Suppressor macrophage (primary cell): ENCODE measurements around the gene KLHL11.
"Not testable (repeated sequence)": the region's sequence is repeated elsewhere in the genome, so short reads cannot be mapped to it uniquely, and the experiment has no call there.

ENCODE experiments used
- DNase-seq, 4 experiments: peaks; one replicate each; pipeline ENCODE4 v3.0.0-alpha.2; 2020 to 2022

Gene KLHL11

DNA sequence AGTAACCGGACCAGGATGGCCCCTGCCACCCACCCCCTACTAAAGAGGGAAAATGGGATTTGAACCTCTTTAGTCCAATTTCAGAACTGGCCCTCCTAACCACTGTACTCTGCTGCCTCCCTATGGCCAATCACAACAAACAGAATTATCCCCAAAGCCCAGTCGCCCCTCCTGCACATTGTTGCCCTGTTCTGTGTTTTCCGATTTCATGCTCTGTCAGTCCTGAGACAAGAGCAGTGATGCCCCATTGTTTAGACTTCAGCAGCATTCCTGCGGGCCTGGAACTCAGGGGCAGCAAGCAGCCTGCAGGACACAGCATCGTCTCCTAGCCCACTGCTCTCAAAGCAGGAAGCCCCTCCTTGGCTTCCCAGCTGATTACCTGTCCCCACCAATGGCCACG is 20.5 kb upstream of the KLHL11 start:
- DNase-seq, result no peak

DNA sequence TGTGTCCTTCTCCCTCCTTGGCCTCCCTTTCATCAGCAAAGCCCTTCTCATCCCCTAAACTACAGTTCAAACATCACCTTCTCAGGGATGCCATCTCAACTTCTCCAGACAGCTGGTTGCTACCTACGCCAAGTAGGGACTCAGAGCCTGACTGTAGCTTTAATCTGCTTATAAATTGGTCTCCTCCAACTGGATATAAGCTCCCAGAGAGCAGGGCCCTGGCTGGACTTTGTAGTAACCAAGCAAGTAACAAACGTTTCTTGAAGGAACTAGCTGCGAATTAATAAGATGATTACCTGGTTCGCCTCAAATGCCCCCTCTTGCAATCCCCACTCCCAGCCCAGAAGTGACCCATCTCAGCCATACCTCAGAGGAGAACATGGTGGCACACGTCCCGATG is 17.5 kb upstream of the KLHL11 start:
- DNase-seq, result no peak

DNA sequence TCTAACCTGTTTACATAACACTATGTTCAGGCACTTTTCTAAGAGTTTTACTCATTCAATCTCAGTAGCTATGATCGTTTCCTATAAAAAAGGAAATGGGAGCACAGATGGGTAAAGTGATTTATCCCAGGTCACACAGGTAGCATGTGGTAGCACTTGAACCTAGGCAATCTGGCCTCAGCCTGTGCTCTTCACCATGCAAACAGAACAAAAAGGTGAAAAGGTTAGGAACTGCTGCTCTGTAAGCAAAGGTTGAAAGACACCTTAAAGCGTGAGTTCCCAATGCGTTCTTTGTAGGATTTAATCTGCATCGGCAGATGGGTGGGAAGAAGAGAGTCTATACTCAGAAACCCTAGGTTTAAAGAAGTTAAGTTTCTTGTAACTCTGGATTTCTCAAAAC is 14.9 kb upstream of the KLHL11 start:
- no peak for DNase-seq

DNA sequence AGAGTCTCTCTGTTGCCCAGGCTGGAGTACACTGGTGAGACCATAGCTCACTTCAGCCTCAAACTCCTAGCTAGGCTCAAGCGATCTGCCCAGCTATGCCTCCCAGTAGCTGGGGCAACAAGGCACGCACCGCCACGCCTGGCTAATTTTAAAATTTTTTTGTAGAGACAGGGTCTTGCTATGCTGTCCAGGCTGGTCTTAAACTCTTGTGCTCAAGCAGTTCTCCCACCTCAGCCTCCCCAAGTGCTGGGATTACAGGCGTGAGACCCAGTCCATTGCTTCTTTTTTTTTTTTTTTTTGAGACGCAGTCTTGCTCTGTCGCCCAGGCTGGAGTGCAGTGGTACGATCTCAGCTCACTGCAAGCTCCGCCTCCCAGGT is 9.1 kb upstream of the KLHL11 start:
- DNase-seq, result not testable (repeated sequence)

DNA sequence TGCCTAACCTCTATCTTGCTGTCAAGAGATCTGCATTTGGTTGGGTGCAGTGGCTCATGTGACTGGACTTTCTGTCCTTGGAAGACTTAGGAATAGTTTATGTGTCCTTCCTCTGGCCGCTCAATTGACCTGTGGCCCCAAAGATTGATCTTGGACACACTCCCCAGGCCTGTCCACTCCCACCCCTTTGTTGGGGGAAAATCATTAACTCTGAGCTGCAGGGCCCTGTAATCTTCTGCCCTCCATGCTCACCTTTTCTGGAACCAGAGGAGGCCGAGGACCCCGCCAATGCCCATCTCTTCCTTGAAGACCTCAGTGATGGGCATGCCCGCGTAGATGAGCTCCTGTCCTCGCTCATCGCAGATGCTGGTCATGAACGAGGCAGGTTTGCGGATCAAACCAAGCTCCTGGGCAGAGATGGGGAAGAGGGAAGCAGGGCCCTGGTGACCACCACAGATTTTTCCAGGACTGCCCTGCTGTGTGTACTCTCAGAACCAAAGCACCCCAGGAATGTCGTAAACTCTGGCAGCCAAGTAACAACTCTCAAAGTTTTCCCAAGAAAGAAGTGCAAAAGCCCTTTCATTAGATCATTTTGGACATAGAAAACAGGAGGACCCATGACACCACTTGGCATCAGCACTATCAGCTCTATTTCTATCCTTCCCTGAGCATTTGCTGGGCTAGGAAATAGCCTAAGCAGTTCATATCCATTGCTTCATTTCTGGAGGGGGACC is 8.5 kb upstream of the KLHL11 start:
- no peak for DNase-seq

DNA sequence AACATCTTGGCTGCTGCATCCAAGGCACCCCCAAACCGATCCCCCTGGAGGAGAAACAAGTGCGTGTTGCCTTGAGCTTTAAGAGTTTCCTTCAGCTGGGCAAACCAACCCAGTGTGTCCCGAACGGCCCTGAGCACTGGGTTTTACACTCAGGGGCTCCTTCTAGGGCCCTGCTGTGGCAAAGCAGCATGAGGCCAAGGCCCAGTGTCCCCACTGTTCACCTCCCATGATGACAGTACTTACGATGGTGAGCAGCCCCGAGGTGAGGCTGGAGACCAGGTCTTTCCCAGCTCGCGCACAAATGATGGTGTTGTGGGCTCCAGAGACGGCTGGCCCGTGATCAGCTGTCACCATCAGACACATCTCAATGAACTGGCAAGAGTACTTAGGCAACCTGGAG is 6.6 kb upstream of the KLHL11 start:
- DNase-seq, result no peak

DNA sequence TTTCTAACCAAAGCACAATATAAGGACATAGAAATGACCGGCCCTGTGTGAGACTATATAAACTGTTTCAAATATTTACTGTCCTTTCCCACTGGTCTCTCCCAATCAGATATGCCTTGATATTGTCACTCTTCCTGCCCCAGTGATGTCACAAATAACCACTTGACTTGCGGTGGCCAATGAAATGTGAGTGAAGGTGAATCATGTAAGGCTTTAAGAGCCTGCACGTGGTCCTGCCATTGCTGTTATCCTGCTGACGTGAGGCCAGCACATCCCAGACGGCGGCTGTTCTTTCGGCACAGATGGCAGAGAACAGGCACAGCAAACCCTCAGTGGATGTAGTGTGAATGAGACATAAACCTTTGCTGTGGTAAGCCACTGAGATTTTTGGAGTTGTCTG is 5.4 kb upstream of the KLHL11 start:
- DNase-seq, result no peak

DNA sequence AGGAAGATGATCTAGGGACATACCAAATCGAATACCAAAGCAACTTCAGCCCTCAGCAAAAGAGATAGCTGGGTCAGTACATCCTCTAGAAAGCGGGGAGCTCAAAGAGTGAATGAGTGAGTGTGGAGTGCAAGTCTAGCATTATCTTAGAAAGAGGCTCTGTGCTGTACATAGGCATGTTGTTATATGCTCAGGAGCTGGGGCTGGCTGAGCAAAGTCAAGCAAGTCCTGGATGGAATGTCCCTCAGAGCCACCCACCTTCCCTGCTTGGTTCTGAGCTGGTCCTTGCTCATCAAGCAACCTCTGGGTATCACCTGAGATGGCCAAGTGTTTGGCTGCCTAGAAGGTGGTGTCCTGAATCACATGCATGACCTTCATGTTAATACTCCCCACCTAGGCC is 4.9 kb upstream of the KLHL11 start:
- no peak for DNase-seq

DNA sequence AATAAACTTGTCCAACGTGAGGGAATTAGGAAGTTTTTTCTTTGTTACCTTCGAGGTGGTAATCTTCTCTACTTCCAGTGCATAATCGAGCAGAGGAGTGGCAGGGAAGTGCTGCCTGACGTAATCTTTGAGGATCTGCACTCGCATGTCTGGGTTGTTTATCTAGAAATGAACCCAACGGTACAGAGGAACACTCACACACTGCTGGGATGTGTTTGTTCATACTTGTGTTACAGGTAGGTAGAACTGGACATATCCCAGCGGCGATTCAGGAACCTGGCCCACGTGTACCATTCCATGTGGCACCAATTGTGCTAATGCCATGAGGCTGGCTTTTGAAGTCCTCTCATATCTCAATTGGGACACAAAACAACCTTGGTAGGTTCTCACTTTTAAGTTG is 4.2 kb upstream of the KLHL11 start:
- no peak for DNase-seq

DNA sequence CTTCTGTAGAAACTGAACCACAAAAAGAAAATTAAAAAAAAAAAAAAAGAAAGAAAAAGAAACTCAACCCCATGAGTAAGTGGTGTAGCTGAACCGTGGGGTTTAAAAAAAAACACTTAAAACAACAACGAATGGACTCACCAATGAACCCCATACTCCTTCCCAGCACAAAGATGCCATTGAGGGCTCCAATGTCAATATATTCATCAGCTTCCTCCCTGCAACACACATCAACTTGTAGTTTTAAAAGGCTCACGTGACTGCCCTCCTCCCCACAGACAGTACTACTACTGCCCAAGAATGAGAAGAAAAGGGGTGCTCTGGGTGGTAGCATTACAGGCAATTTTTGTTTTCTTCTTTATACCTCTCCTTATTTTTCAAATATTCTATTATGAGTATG is 3.3 kb upstream of the KLHL11 start:
- no peak for DNase-seq

DNA sequence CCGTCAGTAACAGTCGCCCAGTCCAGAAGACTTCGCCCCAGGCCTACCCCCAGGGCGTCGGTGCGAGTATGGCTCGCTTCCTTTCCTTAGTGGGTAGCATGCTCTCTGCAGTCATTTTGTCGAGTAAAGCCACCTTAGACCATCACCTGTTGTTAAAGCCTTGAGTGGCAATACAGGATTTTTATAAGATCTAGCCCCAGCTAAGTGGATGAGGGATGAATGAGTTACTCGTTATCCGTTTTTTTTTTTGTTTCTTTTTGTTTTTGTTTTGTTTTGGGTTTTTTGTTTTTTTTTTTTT is 322 bp upstream of the KLHL11 start:
- no peak for DNase-seq

DNA sequence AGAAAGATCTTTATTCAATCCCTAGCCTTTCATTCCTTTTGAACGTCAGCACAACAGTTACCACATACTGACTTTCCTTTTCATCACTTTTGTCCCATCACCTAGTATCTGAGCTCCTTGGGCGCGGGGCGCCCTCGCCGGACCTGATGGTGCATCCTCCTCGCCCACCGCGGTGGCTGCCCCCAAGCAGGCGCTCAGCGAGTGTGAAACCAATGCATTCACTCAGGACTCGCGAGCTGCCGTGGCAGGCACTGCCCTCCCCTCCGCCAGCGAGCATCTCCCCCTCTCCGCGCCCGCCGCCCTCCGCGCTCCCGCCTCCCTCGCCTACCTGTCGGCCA is 756 bp downstream of the KLHL11 start:
- DNase-seq, result no peak

DNA sequence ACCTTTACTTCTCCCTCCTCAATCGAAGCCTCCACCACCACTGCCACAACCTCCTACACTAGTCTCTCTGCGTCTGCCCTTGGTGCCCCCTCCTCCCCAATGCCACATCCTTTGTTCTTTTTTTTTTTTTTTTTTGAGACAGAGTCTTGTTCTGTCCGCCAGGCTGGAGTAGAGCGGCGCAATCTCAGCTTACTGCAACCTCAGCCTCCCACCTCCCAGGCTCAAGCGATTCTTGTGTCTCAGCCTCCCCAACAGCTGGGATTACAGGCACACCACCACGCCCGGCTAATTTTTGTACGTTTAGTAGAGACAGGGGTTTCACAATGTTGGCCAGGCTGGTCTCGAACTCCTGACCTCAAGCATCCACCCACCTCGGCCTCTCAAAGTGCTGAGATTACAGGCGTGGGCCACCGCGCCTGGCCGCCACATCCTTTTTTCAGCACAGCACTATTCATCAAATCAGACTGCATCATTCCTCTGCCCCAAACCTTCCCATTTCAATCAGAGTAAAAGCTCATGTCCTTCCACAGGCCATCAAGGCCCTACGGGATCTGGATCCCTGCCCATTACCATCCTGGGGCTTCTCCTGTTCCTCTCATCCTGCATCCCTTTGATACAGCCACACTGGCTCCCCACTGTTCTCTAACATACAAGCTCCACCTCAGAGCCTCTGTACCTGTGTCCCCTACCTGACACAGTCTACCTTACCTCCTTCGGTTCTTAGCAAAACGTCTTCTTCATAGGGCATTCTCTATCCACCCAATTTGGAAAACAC is 2.0 kb downstream of the KLHL11 start:
- DNase-seq, result peak in 3 of 4 experiments; percentile 18 to 41 (median 31)

DNA sequence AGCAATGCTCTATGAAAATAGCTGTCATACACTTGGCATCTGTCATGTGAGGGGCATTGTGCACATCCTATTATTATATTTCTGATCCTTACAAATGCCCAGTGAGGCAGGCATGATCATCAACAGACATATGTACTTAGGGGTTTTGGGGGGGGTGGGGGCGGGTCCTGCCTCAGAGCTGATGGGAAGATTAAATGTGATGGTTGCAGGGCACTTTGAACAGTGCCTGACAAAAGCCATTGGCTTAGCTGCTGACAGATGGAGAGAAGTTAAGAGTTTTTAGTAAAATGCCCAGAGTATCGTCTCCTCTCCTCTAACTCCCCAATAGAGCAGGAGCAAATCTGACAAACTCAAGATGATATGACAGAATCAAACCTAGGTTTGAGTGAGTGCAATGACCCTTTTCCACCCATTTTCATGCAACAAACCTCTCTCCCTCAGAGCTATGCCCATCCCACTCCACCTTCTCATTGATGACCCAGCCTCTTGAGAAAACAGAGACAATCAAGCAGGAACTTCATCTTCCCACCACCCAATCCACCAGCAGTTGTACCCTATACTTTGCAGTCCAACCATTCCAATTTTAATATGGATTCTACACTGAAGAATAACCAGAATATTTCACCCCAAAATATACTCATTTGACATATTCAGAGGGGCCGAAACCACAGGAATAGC is 4.8 kb downstream of the KLHL11 start:
- no peak for DNase-seq

DNA sequence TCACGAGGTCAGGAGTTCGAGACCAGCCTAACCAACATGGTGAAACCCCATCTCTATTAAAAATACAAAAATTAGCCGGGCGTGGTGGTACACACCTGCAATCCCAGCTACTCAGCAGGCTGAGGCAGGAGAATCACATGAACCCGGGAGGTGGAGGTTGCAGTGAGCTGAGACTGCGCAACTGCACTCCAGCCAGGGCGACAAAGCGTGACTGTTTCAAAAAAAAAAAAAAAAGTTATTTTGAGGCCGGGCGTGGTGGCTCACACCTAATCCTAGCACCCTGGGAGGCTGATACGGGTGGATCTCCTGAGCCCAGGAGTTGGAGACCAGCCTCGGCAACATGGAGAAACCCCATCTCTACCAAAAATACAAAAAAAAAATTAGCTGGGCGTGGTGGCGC is 13.8 kb downstream of the KLHL11 start:
- DNase-seq, result not testable (repeated sequence)

DNA sequence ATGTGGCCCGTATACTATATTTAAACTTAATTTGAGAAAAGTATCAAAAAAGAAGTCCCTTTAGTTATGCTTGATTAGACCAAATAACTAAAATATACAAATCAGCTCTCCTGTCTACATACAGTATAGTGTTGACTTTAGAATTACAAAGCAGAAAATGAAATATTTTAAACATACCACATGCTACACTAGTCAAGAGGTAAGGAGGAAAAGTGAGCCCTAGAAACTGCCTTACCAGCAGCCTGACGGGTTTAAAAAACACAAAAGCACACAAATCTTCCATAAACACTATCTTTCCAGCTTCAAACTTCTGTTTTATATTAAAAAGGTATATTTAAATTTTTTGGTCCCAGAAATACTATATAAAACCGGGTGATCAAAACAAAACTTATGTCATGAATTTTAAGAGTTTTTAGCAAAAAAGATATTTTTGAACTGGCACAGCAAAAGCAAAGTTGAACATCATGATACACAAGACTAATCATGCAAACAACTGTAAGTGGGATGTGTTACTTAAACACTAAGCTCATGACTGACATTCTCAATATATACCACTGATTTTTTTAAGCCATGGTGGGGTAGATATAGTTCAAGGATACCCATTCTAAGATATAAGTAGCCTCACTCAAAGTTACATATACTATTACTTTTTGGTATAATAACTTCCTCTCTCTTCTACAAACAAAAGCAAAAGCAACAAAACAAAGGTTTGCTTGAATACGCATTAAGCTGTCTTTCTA is 15.8 kb downstream of the KLHL11 start:
- no peak for DNase-seq

DNA sequence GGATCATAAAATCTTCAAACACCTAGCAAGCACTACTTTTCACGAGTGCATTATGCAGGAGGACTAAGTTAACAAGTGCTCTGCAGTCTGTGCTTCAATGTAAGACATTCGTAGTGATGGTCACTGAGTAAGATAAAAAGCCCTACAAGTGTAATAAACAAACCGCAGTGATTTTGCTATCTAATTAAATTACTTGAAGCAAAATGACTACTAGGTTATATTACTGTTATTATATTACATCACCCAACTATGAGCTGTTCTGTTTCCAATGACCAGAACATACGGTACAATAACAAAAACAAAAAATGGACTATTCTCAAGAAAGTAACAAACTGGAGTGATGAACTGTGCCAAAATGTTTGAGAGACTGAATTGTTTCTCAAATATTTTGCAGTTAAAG is 16.4 kb downstream of the KLHL11 start:
- DNase-seq, result no peak

DNA sequence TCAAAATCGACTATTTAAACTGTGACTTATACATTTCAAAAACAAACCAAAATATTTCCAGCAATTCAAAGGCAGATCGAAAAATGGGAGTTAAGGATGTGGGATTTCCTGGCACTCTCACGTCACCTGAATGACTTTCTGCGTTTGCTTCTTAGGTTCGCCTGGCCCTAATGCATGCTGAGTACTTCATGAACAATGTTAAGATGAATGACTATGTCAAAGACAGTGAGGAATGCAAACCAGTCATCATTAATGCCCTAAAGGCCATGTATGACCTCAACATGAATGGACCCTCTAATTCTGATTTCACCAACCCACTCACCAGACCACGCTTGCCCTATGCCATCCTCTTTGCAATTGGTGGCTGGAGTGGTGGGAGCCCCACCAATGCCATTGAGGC is 20.3 kb downstream of the KLHL11 start:
- DNase-seq, result no peak

DNA sequence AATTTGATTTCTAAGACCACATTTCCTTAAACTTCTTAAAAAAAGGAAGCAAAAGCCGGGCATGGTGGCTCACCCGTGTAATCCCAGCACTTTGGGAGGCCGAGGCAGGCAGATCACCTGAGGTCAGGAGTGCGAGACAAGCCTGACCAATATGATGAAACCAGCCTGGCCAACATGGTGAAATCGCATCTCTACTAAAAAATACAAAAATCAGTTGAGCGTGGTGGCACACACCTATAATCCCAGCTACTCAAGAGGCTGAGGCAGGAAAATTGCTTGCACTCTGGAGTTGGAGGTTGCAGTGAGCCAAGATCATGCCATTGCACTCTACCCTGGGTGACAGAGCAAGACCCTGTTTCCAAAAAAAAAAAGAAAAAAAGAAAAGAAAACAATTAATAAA is 24.4 kb downstream of the KLHL11 start:
- not testable (repeated sequence) for DNase-seq

DNA sequence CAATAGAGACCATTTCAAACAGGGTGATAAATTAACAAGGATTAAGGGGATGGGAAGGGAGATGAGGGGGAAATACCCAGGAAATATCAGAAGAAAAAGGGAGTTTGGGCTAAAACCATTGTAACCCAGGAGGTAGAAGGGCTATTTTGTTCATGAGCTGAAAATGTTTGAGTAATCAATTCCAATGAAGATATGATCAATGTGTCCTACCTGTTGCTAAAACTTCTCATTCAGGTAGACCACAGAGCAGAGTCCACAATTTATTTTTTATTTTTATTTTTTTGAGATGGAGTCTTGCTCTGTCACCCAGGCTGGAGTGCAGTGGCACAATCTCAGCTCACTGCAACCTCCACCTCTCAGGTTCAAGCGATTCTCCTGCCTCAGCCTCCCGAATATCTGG is 25.8 kb downstream of the KLHL11 start:
- not testable (repeated sequence) for DNase-seq

DNA sequence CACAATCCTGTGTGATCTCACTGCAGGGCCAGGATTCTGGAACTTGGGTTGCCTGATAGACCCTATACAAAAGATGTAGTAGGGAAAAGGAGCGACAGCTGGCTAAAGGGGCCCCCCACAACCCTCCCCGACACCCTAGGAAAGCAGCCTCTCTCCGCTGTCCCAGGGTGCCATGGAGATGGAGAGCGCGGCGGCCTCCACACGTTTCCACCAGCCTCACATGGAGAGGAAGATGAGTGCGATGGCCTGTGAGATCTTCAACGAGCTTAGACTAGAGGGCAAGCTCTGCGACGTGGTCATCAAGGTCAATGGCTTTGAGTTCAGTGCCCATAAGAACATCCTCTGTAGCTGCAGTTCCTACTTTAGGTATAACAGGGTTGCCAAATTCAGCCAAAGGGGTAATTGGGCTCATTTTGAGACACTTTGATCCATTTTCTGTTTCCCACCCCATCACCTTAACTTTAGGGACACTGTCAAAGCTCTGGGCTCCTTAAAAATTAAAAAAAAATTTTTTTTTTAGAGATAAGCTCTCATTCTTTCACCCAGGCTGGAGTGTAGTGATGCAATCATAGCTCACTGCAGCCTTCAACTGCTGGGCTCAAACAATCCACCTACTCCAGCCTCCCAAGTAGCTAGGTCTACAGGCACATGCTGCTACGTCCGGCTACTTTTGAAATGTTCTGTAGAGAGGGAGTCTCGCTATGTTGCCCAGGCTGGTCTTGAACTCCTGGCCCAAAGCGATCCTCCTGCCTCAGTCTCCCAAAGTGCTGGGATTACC is 27.3 kb downstream of the KLHL11 start, which contains the start of gene KLHL10:
Gene KLHL10, plus strand, starts transcription at position 65 of the 778 bp plus-strand sequence. Its CDS starts 108 bp downstream, at position 173.
- DNase-seq, result no peak

DNA sequence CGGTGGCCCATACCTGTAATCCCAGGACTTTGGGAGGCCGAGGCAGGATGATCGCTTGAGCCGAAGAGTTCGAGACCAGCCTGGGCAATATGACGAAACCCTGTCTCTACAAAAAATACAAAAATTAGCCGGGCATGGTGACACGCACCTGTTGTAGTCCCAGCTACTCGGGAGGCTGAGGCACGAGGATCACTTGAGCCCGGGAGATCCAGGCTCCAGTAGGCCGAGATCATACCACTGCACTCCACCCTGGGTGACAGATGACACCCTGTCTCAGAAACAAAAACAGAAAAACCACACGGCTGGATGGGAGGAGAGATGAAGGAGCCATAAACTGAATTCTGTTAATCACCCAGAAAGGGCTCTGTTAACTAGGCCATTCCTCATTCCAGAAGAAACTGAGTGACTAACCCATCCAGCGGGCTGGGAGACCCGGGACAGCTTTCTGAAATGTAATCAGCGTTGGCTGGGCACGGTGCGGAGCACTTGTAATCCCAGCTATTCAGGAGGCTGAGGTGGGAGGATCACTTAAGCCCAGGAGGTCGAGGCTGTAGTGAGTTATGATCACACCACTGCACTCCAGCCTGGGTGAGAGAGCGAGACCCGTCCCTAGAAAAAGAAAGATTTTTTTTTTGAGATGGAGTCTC is 28.6 kb downstream of the KLHL11 start:
- DNase-seq, result no peak
